HG02943 (cell line): Measurements from ENCODE around the gene TRAPPC2L.

Experiments
- ATAC-seq: cut with Tn5 transposase; IDR thresholded peaks from one replicate; pipeline ENCODE4 v1.9.1; 2021; ENCODE audit warnings: mild to moderate bottlenecking, low read depth, moderate library complexity; ENCODE audit not compliant: unreplicated experiment

The TRAPPC2L gene, protein sequence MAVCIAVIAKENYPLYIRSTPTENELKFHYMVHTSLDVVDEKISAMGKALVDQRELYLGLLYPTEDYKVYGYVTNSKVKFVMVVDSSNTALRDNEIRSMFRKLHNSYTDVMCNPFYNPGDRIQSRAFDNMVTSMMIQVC

GRCh38 chr16:88856828-88857727 lies at the start of gene TRAPPC2L, which contains the start of gene GALNS:
TSS of gene TRAPPC2L (plus strand) at chr16:88857127. CDS start at chr16:88857151, 24 bp downstream.
TSS of gene GALNS (minus strand) at chr16:88856947. CDS start at chr16:88856877, 70 bp downstream.
- ATAC-seq = peak; percentile 74

GRCh38 chr16:88807142-88807625 lies 49.7 kb upstream of the TRAPPC2L start:
- ATAC-seq = no peak

GRCh38 chr16:88807626-88808453 lies 49.1 kb upstream of the TRAPPC2L start:
- ATAC-seq = no peak

DNA sequence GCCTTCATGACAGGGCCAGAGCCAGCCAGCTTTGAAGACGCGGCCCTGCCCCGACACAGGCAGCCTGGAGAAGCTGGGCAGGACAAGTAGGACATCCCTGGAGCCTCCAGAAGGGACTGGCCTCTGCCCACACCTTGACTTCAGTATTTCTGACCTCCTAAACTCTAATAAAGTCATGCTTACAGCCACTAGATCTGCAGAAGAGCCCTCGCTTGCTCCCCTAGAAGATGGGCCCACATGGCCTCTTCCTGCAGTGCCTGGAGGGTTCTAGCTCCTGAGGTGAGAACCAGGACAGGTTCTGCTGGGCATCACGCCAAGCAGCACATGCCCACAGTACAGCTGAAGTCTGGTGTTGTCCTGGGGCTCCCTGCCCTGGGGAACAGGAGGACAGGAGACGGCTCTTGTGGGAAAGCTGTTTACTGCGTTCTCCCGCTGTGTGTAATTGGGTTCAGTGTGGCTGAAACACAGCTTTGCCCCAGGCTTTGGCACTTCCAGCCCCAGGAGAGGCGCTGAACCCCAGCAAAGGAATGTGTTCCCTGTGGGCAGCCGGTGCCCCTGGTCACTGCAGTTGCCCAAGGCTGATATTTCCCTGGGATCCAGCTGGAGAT lies 47.8 kb upstream of the TRAPPC2L start:
- no peak for ATAC-seq

DNA sequence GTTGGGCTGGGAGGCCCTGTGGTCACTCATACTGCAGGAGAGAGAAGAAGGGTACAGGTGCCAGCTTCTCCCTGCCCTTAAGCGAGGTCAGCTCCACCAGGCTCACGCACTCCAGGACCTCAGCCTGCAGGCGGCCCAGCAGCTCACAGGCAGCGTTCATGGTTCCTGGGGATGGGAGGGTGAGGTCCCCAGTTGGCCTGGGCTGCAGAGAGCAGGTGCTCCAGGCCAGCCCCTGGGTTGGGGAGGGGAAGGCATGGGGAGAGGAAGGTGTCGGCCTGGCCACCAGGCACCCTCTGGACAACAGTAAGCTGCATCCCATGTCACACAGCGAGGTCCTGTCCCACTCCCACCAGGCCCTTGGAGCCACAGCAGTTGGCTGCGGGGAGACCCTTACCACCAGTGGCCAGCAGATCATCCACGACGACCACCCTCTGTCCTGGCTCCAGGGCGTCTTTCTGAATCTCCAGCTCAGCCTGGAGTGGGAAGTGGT lies 47.2 kb upstream of the TRAPPC2L start:
- ATAC-seq = no peak

DNA sequence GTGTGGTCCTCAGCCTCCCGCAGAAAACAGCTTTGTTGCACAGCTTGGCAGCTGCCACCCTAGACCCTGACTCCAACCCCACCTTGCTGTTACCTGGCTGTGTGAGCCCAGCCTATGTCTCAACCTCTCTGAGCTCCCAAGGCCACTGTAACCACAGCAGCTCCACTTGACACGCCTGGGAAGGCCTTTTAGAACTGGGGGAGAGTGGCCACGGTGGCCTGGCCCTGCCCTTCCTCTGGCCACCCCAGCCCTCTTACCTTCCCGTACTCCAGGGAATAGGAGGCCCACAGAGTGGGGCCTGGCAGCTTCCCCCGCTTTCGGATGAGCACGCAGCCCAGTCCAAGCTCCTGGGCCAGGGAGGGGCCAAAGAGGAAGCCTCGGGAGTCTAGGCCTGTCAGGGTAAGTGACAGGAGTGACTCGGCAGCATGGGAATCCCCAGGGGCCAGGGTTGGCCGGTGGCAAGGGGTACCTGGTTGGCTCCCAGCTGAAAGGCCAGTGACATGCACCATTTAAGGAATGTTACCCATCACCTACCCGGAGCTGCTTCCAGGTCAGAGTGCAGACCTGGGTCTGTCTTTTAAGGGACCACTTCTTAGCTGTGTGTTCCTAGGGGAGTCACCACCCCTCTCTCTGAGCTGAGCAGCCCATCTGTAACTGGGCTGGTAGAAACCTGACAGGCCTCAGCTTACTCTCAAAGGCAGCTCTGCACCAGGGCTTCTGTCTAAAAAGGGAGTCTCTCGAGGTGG lies 46.6 kb upstream of the TRAPPC2L start:
- ATAC-seq = no peak

DNA sequence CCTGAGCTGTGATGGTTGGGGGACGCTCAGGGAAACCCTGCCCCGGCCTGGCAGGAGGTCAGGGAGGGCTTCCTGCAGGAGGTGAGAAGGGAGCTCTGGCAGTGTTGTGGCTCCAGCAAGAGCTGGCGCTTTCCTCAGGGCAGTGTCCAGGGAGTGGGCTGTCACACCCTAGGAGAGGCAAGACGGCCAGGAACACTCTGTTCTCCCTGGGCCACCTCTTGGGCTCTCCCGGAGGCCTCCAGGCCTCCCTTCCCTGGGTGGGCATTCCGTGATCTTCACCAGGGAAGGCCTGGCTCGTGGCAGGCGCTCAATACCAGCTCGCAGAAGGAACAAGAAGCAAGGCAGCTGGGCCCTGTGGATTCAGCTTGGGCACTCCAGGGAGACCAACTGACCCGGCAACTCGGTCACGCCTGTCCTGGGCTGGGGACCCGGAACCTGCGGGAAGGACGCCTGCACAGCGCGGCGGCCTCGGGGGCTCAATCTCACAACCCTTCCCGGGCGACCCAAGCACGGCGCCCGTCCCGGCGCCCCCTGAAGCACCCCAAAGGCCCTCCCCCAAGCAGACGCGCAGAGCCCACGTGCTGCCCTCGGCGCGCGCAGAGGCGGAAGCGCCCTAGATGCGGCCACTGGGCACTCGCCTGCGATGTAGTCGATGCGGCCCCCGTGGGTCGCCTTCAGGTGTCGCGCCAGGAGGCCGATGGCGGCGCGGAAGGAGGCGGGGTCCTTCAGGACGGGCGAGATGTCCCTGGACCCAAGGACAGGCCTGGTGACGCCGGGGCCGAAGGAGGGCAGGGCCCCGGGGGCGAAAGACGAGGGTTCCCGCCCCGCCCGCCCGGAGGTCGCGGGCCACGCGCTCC lies 45.8 kb upstream of the TRAPPC2L start:
- ATAC-seq = peak; percentile 43

DNA sequence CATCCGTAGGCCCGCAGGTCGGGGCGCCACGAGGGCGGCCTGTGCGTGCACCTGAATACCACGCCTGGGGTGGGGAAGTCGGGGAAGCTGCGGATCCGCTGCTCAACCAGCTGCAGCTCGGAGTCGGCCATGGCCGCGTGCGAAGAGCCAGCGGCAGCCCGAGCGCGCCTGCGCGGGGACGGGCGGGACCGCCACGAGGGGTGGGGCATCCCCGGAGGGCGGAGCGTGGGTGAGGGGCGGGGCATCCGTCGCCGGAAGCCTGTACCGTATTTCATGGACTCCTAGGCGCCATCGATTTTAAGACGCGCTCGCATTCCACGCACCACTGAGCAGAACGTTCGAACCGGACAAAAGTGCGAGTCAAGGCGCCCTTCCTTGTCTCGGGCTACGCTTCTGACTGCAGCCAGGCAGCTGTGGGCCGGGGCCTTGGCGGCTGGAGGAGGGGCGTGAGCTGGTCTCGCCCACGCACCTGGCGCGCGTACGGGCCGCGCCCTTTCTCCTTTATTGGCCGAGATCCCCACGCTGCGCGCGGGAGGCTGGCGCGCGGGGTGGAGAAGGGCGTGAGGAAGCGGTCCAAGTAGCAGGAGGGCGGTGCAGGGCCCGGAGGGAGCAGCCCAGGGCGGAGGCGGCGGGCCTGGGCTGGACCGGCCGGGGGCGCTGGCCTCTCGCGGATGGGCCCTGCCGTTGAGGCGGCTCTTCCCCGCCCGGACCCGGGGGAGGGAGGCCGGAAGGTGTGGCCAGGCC lies 45.0 kb upstream of the TRAPPC2L start, which contains the start of gene APRT:
APRT (minus strand) TSS at position 160 of the 744 bp plus-strand sequence; CDS start at position 131, 29 bp downstream.
- peak; percentile 50 for ATAC-seq

GRCh38 chr16:88812513-88813268 lies 44.2 kb upstream of the TRAPPC2L start:
- ATAC-seq = no peak

DNA sequence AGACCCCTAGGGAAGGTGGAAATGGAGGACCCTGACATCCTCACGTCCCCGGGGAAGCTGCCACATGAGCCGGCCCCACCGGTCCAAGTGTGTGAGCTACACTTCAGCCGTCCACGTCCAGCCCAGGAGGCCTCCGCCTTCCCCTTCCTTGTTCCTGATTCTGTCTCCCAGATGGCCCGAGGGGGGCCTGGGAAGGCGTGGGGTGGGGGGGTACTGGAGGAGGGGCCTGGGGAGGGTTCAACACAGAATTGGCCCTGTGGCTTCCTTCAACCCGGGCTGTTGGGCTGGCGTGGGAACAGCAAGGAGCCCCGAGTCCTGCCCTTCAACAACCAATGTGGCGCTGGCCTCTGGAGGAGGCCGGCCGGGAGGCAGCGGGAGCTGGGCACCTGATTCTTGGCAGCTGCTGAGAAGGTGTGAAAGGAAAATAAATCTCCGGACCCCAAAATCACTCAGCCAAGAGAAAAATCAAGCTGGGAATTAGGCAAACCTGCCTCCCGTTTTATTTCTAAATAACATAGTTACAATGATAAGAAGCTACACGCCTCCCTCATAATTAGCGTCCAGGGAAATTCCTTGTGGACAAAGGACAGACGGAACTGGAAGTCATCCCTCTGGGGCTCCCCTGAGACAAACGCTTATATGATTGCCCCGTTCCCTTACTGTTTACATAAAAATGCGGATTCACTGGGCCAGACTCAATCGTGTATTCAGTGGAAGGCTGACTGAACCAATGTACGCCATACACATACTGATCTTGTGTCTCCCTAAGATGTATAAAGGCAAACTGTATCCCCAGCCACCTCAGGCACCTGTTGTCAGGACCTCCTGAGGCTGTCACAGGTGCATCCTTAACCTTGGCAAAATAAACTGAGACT lies 43.4 kb upstream of the TRAPPC2L start:
- no peak for ATAC-seq

- ATAC-seq = no peak
Measured at GRCh38 chr16:88814144-88814502, 42.8 kb upstream of the TRAPPC2L start.

GRCh38 chr16:88815227-88815626 lies 41.7 kb upstream of the TRAPPC2L start:
- ATAC-seq = no peak

DNA sequence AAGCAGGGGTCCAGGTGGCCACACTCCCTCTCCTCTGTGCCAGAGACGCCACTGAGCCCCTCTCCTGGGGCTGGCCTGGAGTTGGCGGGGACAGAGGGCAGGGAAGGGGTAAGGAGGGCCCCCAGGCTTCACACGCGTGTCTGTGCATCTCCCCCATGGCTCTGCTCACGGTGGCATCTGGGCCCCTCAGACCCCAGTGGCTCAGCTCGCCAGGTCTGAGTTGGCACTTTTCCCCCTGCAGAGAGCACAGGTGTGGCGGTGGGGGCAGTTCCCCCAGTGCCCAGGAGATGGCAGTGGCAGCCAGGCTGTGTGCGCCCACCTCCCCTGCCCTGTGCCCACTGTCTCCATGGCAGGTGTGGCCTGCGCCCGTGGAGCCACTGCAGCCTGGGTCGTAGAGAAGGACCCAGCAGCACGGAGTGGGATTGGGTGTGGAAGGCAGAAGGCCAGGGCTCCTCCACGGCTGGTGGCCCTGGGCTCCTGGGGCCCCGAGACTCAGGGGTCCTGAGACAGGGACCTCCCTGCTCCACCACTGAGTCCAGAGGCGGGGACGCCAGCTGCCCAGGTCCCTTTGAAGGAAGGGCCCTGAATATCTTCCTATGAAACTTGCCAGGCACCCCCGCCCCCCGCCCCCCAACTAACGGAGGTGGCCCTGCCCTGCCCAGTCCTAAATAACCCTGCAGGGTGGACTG lies 40.9 kb upstream of the TRAPPC2L start:
- ATAC-seq = no peak

DNA sequence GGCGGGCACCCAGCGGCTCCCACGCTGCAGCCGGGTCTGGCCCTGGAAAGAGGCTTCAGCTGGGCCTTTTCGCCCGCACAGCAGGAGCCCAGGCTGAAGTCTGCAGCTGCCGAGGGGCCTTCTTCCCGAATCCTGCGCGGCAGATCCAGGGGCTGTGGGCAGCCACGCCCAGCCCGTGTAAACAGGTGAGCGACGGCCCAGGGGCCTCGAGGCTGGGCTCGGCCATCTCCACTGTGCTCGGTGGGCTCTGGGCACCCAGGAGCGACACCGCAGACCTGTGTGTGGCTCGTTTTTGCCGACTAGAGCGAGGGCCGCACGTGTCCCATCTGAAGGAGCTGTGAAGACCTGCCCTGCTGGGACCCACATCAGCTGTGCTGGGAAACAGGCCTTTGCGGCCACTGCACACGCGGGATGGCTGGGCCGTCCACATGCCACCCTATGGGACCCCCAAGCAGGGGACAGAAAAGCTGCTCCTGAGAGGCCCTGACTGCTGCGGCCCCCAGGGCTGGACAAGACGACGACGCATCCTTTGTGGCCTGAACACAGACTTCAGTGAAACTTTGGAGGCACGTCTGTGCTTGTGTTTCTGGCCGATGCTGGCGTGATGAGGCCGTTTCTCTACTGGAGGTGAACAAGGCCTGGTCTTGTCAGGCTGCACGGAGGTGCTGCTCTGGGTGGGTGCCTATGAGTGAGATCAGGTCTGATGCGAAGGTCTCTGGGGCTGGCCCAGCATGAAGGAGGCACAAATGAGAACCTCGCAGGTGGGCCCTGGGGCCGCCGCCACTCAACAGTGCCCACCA lies 40.0 kb upstream of the TRAPPC2L start:
- ATAC-seq = no peak
